ENCODE data around the gene YBEY. TPM values are rescaled to one million over a fixed set of nuclear protein-coding genes. Genes with fewer than 3 reads are reported as not detected.

Gene YBEY
- total RNA-seq, 2 experiments from 2014 or later = 18.3 to 23.5 TPM

DNA sequence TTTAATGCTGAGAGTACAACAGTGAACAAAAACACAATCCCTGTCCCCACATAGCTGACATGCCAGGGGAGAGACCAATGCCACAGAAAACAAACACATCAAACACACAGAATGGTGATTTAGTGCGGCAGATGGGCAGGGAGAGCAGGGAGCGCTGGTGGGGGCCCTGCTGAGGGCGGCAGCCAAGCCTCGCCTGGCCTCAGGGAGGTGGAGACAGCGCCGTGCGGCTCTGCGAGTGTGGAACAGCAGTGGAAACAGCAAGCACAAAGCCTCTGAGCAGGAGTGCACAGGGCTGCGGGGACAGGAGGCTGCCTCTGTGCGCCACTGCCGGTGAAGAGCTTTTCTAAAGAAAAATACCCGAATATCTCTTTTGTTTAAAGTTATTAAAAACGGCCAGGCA, 17.8 kb upstream of the YBEY start:
- Histone ChIP-seq H4K20me1 (ENCODE audit: insufficient read depth, low read length) (no peaks in the 10 kb centered on the region), H3K4me2 (ENCODE audit: low read length) (no peak overlapping the region), H3K4me1 (ENCODE audit: insufficient read depth, low read length, poor library complexity, severe bottlenecking) (no peaks in the 10 kb centered on the region), H3K79me2 (ENCODE audit: insufficient read depth, low read depth, low read length) (no peaks in the 10 kb centered on the region), H3K9me3 (ENCODE audit: low read length) (no peaks in the 10 kb centered on the region), H2AFZ (ENCODE audit: low read length) (no peak overlapping the region), H3K36me3 (ENCODE audit: insufficient read depth, low read length) (peaks cover 95% of the 10 kb centered on the region), H3K27ac (ENCODE audit: low read depth, low read length, poor library complexity, severe bottlenecking) (no peak overlapping the region), H3K4me3 (ENCODE audit: low read depth, low read length, poor library complexity, severe bottlenecking) (no peak overlapping the region), H3K9me2 (ENCODE audit: insufficient read depth, low read length) (no peaks in the 10 kb centered on the region)
- intact Hi-C loops (cut with micrococcal nuclease; ENCODE audit: unreplicated experiment) = no loop called here
- no TSS peak for BruUV-seq (replicated peaks)
- ChIA-PET CTCF (ENCODE audit: unreplicated experiment) (no interaction called here), POLR2A (no interaction called here)
- no peak for DNase-seq (ENCODE audit: low spot score)
- TF ChIP-seq, protein P1, sequence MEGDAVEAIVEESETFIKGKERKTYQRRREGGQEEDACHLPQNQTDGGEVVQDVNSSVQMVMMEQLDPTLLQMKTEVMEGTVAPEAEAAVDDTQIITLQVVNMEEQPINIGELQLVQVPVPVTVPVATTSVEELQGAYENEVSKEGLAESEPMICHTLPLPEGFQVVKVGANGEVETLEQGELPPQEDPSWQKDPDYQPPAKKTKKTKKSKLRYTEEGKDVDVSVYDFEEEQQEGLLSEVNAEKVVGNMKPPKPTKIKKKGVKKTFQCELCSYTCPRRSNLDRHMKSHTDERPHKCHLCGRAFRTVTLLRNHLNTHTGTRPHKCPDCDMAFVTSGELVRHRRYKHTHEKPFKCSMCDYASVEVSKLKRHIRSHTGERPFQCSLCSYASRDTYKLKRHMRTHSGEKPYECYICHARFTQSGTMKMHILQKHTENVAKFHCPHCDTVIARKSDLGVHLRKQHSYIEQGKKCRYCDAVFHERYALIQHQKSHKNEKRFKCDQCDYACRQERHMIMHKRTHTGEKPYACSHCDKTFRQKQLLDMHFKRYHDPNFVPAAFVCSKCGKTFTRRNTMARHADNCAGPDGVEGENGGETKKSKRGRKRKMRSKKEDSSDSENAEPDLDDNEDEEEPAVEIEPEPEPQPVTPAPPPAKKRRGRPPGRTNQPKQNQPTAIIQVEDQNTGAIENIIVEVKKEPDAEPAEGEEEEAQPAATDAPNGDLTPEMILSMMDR (conservative IDR thresholded peaks at IDR 0.05; ENCODE audit: low read length) = no peak
- TF ChIP-seq EZH2phosphoT487 (IDR thresholded peaks at IDR 0.05; ENCODE audit: borderline replicate concordance, low read depth, low read length) = no peak

DNA sequence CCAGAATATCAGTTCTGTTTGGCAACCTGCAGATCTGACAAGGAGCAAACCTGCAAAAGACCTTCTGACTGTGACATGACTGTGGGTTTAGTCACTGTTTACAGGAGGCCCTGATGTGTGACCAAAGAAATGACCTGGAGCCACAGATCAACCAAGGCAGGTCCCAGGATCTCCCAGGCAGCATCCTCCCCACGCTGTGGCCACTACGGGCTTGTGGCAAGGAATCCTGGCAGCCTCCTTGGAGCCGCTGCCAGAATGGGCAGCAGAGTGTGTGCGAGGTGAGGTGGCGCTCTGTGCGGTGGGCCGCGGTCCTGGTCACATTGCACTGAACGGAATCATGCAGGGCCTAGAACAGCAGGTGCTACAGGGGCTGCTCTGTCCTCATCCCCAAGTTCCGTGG, 16.7 kb upstream of the YBEY start:
- intact Hi-C loops (cut with micrococcal nuclease; ENCODE audit: unreplicated experiment) = no loop called here
- DNase-seq (ENCODE audit: low spot score) = no peak
- H3K9me3 ChIP-seq (ENCODE audit: low read length) = no peaks in the 10 kb centered on the region
- TF ChIP-seq EZH2phosphoT487 (IDR thresholded peaks at IDR 0.05; ENCODE audit: borderline replicate concordance, low read depth, low read length) = no peak
- TF ChIP-seq, protein P1 (conservative IDR thresholded peaks at IDR 0.05; ENCODE audit: low read length) = no peak
- POLR2A ChIA-PET = no interaction called here
- no peaks in the 10 kb centered on the region for H4K20me1 ChIP-seq (ENCODE audit: insufficient read depth, low read length)
- CTCF ChIA-PET (ENCODE audit: unreplicated experiment) = no interaction called here
- no peak overlapping the region for H2AFZ ChIP-seq (ENCODE audit: low read length)
- BruUV-seq (replicated peaks) = no TSS peak
- no peak overlapping the region for H3K4me2 ChIP-seq (ENCODE audit: low read length)
- no peaks in the 10 kb centered on the region for H3K9me2 ChIP-seq (ENCODE audit: insufficient read depth, low read length)
- H3K79me2 ChIP-seq (ENCODE audit: insufficient read depth, low read depth, low read length) = no peaks in the 10 kb centered on the region
- H3K36me3 ChIP-seq (ENCODE audit: insufficient read depth, low read length) = peaks cover 95% of the 10 kb centered on the region
- H3K27ac ChIP-seq (ENCODE audit: low read depth, low read length, poor library complexity, severe bottlenecking) = no peak overlapping the region
- H3K4me3 ChIP-seq (ENCODE audit: low read depth, low read length, poor library complexity, severe bottlenecking) = no peak overlapping the region
- H3K4me1 ChIP-seq (ENCODE audit: insufficient read depth, low read length, poor library complexity, severe bottlenecking) = no peaks in the 10 kb centered on the region

DNA sequence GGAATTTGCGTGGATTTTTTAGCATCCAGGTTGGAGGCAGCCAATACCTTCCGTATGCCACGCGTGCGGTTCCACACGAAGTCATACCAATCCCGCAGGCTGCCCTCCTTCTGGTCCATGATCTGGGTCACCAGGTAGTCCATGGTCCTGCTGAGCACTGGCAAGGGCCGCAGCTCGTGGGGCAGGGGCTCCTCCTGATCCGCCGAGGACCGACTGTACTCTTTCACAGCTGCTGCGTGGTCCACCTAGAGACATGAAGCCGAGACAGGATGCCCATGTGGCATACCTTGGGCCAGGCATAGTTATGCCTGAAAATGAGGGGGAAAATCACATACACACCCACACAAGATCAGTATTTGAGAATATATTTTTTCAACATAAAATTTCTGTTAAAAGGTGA, 12.8 kb upstream of the YBEY start:
- Histone ChIP-seq H3K4me2 (ENCODE audit: low read length) (no peak overlapping the region), H3K4me3 (ENCODE audit: low read depth, low read length, poor library complexity, severe bottlenecking) (no peak overlapping the region), H3K9me3 (ENCODE audit: low read length) (no peaks in the 10 kb centered on the region), H3K27ac (ENCODE audit: low read depth, low read length, poor library complexity, severe bottlenecking) (no peak overlapping the region), H3K36me3 (ENCODE audit: insufficient read depth, low read length) (peaks cover 90% of the 10 kb centered on the region), H3K4me1 (ENCODE audit: insufficient read depth, low read length, poor library complexity, severe bottlenecking) (no peaks in the 10 kb centered on the region), H4K20me1 (ENCODE audit: insufficient read depth, low read length) (no peaks in the 10 kb centered on the region), H2AFZ (ENCODE audit: low read length) (no peak overlapping the region), H3K79me2 (ENCODE audit: insufficient read depth, low read depth, low read length) (no peaks in the 10 kb centered on the region), H3K9me2 (ENCODE audit: insufficient read depth, low read length) (no peaks in the 10 kb centered on the region)
- ChIA-PET CTCF (ENCODE audit: unreplicated experiment) (no interaction called here), POLR2A (no interaction called here)
- no peak for DNase-seq (ENCODE audit: low spot score)
- TF ChIP-seq EZH2phosphoT487 (IDR thresholded peaks at IDR 0.05; ENCODE audit: borderline replicate concordance, low read depth, low read length) = no peak
- TF ChIP-seq, protein P1 (conservative IDR thresholded peaks at IDR 0.05; ENCODE audit: low read length) = no peak
- intact Hi-C loops (cut with micrococcal nuclease; ENCODE audit: unreplicated experiment) = no loop called here
- no TSS peak for BruUV-seq (replicated peaks)
